Stimulated activated CD4-positive, alpha-beta T cell treated with anti-CD3 and anti-CD28 coated beads, Interleukin-2, amount 100 ng/mL, for 48 hours (primary cell): ENCODE measurements around the gene C5orf24.
"Not testable (repeated sequence)": the region's sequence is repeated elsewhere in the genome, so short reads cannot be mapped to it uniquely, and the experiment has no call there.

Experiments
- DNase-seq, 2 donors: peaks; one replicate each; pipeline ENCODE4 v3.0.0-alpha.2; 2020

C5orf24 gene

GRCh38 chr5:134845852-134846640 lies at the start of gene C5orf24:
C5orf24 (plus strand) TSS chr5:134845968; CDS start chr5:134854901, 8,933 bp downstream.
- peak; percentile 86 to 89 for DNase-seq

GRCh38 chr5:134798468-134798867 lies 47.3 kb upstream of the C5orf24 start:
- DNase-seq = no peak

- no peak for DNase-seq
These were observed 41.9 kb upstream of the C5orf24 start for GRCh38 chr5:134803821-134804220.

- DNase-seq = no peak
These were observed 32.4 kb upstream of the C5orf24 start for GRCh38 chr5:134813407-134813806.

- no peak for DNase-seq
These were observed 31.9 kb upstream of the C5orf24 start for GRCh38 chr5:134813827-134814226.

- DNase-seq = no peak
These were observed 28.8 kb upstream of the C5orf24 start for GRCh38 chr5:134817006-134817405.

- no peak for DNase-seq
These were observed 27.0 kb upstream of the C5orf24 start for GRCh38 chr5:134818776-134819175.

- no peak for DNase-seq
These were observed 26.3 kb upstream of the C5orf24 start for GRCh38 chr5:134819407-134819963.

- no peak for DNase-seq
These were observed 23.9 kb upstream of the C5orf24 start for GRCh38 chr5:134821841-134822240.

- no peak for DNase-seq
These were observed 21.1 kb upstream of the C5orf24 start for GRCh38 chr5:134824681-134825080.

GRCh38 chr5:134825212-134825611 lies 20.6 kb upstream of the C5orf24 start:
- DNase-seq = no peak

- no peak for DNase-seq
These were observed 12.3 kb upstream of the C5orf24 start for GRCh38 chr5:134833340-134834032.

GRCh38 chr5:134835623-134836022 lies 10.1 kb upstream of the C5orf24 start:
- no peak for DNase-seq

- no peak for DNase-seq
These were observed 8.1 kb upstream of the C5orf24 start for GRCh38 chr5:134837530-134838181.

- DNase-seq = not testable (repeated sequence)
These were observed 7.4 kb upstream of the C5orf24 start for GRCh38 chr5:134838361-134838760.

GRCh38 chr5:134840811-134841210 lies 5.0 kb upstream of the C5orf24 start:
- no peak for DNase-seq

GRCh38 chr5:134844252-134844651 lies 1.5 kb upstream of the C5orf24 start:
- no peak for DNase-seq

GRCh38 chr5:134845335-134845851 lies 375 bp upstream of the C5orf24 start:
- no peak for DNase-seq

GRCh38 chr5:134846641-134846960 lies 833 bp downstream of the C5orf24 start:
- DNase-seq = peak; percentile 11 to 25

- DNase-seq = not testable (repeated sequence)
These were observed 3.7 kb downstream of the C5orf24 start for GRCh38 chr5:134849434-134849933.

GRCh38 chr5:134851307-134851923 lies 5.6 kb downstream of the C5orf24 start:
- DNase-seq = no peak

- DNase-seq = not testable (repeated sequence)
These were observed 10.7 kb downstream of the C5orf24 start for GRCh38 chr5:134856465-134856864.

- no peak for DNase-seq
These were observed 11.6 kb downstream of the C5orf24 start for GRCh38 chr5:134857401-134857800.
